Stimulated activated CD8-positive, alpha-beta memory T cell treated with anti-CD3 and anti-CD28 coated beads, Interleukin-15, amount 100 ng/mL, for 1 hour (primary cell): ENCODE measurements around the gene GRHL3.
A peak's percentile ranks its signal among the peaks of the same experiment; 100 is the strongest.

Experiments
- DNase-seq: peaks from one replicate; pipeline ENCODE4 v3.0.0-alpha.2; 2020; ENCODE audit warnings: low read depth

GRHL3 gene

DNA sequence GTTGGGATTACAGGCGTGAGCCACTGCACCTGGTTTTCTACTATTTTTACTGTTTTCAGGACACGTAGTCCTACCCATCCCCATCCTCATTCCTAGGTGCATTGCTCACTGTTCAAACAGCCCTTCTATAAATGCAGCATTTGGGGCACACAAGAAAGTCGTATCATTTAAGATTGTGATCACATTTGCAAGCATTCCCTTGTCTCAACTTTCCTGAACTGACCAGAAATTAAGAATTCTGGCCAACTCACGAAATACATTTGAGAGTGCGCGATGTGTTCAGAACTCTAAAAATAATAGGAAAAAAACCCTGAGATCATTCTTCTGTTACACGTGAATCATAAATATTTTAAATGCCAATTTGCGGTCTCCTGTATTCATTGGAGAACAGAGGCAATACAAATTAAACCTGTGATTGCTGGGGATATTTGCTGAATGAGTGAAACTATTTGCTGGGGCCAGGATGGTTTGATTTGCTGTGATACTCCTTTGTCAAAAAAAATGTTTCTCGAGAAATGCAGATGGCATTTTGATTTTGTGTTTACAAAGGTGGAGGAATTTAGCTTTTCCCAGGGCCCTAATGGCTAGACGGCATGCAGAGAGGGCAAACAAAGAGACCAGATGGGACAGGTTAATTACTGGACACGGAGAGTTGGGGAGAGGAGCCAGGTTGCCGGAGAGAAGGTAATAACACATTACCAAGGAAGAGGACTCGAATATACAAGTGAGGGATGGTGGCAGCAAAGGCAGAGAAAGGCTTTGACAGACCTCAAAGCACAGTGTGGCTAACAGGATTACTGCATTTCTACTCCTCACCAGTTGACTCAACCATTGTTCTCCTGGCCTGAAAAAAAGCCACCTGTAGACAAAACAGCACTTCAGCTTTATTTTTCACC, 56.0 kb downstream of the GRHL3 start:
- no peak for DNase-seq

DNA sequence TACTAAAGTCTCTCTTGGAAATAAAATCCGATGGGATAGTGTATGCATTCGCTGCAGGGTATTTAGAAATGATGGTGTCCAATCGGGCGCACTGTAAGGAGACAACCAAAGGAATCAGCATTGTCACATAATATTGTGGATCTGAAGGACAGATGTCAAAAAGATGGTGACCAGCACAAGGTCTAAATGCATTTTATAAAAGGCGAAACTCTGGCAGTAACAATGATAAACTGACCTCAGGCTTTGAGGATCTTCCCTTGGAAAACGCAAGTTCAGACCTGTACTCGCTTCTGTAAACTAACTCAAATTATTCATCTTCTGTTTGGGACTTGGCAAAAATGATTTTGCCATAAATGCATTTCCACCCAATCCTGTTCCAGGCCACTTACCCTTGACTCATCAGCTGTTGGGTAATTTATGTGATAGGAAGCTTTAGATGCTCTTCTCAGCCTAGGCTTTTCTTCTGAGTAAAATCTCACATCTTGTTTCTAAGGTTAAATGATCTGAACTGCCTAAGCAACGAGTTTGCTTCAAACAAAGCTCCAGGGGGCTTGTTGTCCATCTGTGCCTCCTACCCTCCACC, 60.7 kb downstream of the GRHL3 start:
- DNase-seq: no peak

DNA sequence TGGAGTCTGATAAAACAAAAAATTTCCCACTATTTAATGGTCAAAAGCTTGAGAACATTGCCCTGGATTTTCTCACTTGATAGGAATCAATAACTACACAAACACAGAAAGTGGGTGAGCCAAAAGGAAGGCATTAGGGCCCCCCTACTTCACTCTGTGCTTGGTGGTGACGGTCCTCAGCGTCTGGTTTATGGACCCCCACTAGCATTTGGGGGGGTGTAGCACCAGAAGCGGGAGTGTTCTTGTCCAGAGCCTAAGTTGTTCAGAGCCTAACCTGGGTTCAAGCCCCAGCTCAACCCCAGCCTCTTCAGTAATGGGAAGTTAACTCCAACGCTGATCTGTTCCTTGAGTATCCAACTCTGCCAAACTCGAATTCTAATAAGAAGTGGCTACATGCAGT, 61.4 kb downstream of the GRHL3 start:
- DNase-seq: no peak

DNA sequence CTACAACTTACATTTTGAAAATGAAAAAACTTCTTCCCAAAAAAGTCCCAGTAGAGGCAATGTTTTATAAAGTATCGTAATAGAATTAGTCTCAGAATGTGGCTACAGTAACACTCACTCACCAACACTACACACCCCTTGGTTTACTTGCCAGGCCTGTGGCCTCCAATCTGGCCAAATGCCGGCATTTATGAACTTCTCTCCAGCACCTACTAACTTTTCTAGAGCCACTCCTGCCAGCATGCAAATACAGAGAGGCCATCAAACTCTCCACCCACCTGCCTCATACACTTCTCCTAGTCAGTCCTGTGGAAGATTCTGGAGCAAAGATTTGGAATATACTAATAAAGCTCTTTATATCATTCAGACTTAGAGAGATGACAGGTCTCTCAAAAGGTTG, 62.1 kb downstream of the GRHL3 start:
- DNase-seq: no peak

DNA sequence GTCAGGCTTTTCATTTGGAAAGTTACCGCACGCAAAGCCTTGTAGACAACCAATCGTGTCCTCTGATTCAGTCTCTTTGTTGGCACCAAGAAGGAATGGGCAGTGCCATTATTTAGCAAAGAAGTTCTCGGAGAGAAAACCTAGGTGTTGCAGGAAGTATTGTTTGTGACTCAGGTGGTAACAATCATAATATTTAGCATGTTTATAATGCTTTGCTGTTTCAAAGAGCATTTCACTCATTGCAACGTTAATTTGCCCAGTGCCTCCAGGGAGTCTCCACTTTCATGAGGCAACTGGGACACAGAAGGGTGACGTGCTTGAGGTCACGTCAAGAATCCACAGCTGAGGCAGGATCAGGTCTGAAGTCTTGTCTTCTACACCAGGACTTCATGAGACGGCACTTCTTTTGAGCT, 63.0 kb downstream of the GRHL3 start:
- DNase-seq: no peak

DNA sequence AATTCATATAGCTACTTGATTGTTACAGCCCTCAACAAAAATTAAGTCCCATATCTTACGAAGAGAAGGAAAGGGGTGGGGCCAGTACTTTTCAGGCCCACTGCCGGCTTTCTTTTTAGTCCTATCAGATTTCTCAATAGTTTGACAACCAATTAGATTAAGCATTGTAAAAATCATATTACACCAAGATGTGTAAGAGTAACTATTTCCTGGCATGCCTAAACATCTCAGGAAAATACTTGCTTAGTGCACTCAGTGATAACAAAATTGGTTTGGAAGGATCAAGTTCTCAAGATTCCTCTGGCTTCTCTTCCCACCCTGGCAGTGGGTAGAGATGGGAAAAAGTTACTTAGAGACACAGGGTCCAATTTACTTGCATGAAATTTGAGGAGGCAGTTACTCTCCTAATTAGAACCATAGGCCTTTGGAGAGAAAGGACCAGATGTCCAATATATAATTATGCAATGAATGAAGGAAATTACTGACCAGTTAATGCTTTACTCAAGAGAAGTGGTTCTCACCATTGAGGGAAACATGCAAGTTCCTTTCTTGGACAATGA, 64.3 kb downstream of the GRHL3 start:
- DNase-seq: no peak

DNA sequence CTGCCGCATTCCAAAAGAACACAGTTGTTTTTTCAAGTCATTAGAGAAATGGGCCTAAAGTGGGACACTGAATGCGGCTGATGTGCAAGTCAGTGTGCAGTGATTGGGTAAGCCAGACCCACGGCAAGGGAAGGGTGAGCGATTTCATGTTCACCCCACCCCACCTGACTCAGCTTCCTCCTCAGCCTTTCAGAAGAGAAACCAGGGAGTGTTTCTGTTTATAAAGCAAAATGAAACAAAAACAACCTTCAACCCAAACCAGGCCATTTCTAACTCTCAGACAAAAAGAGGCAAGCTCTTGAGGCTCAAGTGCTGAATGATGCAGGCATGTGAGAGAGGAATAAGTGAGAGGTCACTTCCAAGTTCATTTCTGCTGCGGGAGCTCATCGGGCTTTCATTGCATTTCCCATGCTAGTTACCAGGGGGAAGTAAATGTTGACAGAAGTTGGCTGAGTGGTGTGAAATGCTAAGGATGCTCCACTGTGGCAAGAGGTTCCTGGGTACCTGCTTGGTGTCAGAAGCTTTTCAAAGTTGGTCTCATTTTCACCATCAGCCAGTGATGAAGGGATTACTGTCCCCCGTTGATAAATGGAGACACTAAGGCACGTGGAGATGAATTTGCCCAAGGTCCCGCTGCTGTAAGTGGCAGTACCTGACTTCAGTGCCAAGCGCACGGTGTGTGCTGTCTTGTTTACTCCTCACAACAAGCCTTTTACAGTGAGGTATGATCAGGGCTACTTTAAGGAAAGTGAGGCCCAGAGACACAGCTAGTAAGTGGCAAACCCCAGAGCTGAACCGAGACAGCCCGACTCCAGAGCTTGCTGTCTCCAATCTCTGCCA, 65.3 kb downstream of the GRHL3 start:
- DNase-seq: no peak

DNA sequence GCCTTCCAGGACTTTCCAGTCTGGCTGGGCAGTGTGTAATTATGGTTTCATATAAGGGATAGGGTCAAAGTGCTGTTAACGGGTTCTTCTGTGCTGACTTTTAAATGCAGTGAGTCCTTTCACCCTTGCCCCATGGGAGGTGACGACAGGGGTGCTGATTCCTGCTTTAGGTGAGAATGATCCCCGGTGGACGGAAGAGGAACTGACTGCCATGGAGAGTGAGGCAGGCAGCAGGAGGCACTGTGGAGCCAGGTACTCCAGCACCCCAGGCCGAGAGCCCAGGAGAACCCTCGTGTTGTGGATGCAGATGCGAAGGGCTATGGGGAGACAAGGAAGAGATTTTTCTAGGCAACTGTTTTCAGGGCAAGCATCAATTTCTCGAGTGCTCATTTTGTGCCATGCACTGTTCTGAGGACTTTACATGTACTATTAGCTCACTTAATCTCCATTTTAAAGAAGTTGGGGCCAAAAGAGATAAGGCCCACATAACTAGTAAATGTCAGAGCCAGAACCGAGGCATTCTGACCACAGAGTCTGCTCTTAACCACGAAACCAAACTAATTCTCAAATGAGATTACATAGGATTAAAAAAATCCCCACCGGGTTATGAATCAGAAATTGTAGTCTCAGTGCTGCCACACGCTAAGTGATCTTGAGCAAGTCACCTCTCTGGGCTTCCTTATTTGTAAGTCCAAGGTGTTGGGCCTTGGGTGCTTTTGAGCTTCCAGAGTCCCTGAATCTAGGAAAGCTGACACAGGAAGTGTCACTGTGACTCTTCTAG, 66.2 kb downstream of the GRHL3 start:
- DNase-seq: no peak

DNA sequence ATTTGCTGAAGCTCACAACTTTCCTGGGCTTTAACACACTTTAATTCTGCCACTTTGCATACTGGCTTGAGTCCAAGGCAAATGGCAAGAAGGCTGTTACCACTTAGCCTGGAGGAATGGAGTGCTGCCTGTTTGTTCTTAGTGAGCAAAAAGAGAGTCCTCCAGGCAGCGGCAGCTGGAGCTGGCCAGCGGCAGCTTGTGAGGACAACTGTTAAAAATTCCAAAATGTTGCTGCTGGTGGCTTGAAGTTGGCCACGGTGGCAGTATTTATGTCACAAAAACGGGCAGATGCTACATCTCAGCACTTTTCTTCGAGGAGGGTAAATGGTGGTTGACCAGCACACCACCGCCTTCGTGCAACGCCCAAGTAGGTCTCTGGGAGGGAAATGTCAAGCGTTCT, 67.1 kb downstream of the GRHL3 start:
- no peak for DNase-seq

DNA sequence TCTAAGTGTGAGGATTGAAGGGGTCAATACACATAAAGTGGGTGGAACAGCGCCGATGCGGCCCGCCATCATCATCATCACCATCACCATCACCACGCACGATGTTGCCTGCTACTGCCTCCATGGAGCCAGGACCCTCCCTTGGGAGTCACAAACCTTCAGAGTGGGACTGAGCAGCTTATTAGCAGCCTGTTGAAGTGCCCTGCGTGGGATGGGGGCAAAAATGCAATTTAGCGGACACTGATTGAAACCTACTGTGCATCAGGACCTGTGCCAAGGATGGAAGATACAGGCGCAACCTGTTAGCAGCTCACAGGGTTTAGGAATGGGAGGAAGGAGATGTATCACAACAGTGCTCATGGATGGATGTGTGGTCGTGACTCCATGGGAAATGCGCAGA, 67.8 kb downstream of the GRHL3 start:
- no peak for DNase-seq

DNA sequence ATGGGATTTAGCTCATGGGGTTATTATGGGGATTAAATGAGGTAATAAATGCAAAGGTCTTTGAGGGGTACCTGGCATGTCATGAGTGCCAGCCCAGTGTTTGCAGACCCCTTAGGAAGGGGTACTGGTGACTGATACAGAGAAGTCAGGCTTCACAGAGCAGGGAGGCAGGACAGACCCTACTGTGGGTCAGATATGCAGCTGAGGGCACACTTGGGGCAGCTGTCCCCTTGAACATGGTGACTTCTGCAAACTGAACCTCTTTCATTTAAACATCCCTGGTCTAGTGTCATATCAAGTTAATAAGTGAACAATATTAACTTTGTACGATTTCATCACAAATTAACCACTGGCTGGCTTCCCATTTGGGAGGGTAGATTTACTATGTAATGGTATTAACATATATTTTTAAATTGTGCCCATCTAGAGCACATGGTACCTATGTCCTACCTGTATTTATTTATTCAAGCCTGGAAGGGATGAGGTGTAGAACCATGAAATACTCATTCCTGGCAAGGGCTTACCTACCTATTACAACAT, 68.5 kb downstream of the GRHL3 start:
- no peak for DNase-seq

DNA sequence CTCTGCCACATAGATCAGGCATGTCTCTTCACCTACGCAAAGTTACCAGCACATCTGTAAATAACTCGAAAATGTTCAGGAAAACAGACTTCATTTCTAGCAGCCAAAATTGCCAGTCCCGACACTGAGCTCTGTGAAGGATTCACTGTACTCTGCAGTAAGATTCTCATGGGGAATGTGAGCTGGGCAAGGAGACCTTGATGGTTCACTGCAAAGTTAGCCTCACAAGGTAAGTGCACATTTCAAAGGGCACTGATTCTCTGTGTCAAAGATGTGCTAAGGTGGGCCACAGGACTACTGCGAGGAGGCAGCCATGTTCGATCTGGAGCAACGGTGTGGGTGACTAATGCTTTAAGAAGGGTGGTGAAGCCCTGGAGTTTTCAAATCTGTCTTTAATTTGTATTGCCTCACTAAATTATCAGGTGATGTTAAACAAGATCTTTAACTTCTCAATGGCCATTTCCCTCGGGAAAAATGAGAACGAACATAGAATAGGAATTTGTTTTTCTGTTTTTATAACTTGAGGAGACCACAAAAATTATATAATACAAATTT, 69.3 kb downstream of the GRHL3 start:
- DNase-seq: no peak

DNA sequence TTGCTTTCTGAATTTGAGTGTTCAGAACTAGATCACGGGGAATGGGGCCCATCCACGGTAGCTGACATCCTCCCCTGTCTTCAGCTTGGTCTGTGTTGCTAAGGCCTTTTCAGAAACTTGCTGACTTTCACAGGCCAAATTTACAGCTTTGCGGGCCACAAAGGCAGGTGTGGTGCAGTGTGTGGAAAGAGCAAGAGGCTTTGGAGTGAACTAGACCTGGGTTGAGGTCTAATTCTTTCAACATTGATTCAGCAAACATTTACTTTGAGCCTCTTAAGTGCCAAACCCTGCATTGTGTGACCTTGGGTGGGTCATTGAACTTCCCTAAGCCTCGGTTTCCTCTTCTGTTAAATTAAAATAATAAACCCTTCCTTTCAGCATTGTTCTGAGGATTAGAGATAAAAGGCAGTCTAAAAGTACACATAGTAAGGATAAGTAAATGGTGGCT, 70.1 kb downstream of the GRHL3 start:
- no peak for DNase-seq

DNA sequence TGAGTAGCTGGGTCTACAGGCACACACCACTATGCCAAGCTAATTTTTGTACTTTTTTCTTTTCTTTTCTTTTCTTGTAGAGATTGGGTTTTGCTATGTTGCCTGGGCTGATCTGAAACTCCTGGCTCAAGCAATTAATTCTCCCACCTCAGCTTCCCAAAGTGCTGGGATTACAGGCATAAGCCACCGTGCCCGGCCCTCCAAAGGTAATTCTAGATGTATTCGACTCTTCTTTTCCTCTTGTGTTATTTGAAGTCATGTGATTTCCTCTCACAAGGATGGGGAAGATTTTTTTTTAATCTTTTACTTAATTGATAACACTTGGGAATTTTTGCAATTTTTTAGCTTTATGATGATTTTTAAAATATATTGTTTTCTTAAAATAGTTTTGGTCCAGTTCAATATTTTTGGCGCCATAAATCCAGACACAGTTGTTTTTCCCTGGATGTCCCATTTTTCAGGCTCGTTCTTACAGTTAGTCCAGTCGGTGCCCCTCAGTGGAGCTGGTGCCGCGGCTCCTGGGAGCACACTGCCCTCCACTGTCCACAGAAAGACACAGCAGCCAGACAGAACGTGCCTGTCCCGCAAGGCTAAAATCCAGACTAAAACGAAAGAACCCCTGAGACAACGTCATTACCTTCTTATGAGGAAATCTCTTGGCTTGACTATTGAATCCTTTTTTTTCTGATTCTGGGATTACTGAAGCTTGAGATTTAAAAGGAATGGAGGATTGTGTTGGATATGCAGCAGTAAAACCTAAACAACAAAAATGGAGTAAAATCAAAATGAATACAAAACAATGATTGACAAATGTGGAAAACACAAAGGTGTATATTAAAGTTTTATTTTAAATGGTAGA, 72.0 kb downstream of the GRHL3 start:
- DNase-seq: peak; percentile 38

DNA sequence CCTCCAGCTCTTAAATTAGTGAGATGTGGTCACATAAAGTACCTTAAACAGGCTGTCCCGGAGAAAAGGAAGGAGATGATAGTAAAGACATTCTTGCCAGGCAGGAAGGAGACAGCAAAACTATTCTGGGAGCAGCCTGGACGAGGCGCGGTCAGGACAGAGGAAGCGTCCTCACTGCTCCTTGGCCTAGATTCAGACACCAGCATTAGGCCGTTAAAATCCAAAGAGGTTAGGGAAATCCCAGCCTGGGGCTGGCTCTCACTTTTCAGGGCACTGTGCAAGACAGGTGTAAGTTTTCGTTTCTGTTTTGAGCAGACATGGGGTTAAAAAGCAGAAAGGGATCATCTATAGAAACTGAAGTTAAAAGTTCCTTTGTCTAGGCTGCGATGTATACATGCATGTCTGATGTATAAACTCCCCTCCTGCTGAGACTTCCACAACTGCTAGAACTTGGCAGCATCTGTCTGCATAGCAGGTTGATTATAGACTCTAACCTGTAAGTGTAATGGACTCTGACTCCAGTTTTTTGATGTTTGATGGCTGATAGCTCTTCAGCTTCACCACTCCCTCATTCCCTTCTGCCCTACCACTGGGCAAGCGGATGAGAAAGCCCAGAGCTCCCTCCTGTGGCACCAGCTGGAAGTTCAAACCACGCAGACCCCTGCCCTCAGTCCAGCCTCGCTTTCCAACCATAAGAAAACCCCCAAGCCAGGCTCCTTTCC, 72.9 kb downstream of the GRHL3 start:
- DNase-seq: peak; percentile 28

DNA sequence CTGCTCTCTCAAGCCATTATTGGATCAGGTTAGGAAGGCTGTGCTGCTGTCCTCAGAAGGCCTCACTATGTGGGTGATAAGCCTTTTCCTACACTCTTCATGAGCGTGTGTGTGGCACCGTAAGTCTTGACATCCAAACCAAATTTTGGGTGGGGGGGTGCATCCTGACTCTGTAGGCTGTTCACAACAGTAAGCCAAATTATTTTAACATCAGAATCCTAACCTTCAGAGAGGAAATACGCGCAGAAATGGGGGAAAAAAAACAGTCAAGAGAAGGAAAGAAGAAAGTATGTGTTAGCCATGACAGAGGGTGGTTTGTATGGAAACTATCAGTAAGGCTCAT, 73.4 kb downstream of the GRHL3 start:
- no peak for DNase-seq

DNA sequence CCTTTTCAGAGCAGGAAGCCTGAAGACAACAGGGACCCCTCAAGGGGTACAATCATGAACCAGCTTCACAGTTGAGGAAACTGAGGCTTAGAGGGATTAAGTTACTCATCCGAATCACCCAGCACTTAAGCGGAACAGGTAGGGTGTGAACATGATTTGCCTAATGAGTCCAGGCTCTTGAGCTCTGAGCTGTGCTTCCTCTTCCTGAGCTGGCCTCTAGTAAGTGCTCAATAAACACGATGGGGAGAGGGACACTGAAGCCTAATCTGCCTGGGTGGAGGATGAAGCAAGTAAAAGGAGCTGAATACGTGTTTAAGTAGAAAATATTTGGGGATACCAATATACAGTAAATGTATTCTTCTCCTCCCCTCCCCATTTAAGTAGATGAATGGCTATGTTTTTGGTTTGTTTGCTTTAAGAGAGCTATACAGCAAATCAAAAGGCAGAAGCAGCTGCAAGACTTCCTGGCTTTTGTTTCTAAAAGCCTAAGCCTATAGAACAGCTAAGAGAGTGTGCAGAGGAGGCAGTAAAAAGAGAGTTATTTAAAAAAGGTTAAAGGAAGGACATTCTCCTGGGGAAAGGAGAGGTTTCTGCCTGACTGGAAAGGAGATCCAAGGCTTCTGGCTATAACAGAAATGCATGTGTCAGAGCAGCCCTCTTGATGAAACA, 74.0 kb downstream of the GRHL3 start:
- no peak for DNase-seq

DNA sequence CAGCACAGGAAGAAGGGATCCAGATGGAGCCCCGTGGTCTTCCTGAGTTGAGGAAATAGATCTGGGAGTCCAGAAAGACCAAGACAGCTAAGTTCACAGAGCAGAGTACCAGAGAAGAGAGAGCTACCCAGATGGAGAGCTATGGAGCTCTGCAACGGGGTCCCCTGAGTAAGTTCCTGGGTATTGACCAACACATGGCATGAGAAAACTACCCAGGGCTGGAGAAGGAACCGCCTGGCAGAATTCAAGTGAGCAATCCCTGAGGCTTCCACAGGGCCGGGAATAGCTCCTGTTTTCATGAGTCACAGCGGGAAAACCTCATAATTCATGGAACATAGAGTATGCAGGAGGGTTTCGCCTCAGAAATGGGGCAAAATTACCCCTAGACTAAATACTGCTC, 74.7 kb downstream of the GRHL3 start:
- no peak for DNase-seq

DNA sequence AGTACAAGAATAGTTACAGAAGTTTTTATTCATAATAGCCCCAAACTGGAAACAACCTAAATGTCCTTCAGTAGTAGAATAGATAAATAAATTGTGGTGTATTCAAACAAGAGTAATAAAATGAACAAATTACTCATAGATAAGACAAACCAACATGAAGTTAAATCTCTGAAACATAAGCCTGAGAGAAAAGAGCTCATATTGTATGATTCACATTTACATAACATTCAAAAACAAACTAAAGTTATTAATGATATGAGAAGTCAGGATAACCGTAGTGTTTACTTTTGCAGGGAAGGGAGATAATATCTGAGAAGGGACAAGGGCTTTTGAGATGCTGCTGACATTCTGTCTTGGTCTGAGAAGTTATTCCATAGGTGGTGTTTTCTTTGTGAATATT, 80.9 kb downstream of the GRHL3 start:
- DNase-seq: no peak
